HG03060 (cell line): ENCODE measurements around the gene SENP3.
A peak's percentile ranks its signal among the peaks of the same experiment; 100 is the strongest.

Source experiments
- ATAC-seq: cut with Tn5 transposase; IDR thresholded peaks from one replicate; pipeline ENCODE4 v1.9.1; 2021; ENCODE audit warnings: low read depth, moderate number of reproducible peaks; ENCODE audit not compliant: unreplicated experiment

SENP3 gene

GRCh38 chr17:7575481-7575883, 13.8 kb downstream of the SENP3 start:
- no peak for ATAC-seq

DNA sequence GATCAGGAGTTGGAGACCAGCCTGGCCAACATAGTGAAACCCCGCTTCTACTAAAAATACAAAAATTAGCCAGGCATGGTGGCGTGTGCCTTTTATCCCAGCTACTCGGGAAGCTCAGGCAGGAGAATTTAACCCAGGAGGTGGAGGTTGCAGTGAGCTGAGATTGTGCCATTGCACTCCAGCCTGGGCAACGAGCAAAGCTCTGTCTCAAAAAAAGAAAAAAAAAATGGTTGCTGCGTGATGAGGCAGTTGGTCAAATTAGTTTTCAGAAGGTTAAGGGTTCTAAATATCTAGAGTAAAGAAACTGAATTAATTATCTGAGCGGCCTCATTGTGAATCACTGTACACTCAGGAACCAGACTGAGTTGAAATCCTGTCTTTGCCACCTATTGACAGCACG, 14.2 kb downstream of the SENP3 start:
- ATAC-seq = no peak

- no peak for ATAC-seq
Measured at GRCh38 chr17:7576432-7576937, 14.8 kb downstream of the SENP3 start.

DNA sequence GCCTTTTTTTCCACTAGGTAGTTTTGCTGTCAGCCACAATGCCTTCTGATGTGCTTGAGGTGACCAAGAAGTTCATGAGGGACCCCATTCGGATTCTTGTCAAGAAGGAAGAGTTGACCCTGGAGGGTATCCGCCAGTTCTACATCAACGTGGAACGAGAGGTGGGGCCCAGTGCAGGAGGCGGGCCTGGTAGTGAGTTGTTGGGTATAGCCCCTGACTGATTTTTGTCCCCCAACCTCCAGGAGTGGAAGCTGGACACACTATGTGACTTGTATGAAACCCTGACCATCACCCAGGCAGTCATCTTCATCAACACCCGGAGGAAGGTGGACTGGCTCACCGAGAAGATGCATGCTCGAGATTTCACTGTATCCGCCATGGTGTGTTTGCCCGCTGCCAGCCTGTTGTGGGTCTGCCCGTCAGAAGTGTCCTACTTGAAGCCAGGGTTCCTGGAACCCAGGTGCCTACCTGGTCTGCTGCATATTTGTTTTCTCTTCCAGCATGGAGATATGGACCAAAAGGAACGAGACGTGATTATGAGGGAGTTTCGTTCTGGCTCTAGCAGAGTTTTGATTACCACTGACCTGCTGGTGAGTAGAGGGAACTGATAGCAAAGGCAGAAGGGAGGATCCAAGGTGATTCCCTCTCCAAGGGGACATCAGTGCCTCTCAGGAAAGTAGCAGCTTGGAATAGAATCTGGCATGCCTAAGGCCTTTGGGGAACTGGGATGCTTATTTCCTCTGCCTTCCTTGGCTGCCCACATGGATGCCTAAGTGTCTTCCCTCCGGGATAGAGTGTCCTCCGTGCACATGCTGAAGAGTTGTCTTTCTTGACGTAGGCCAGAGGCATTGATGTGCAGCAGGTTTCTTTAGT, 15.8 kb downstream of the SENP3 start:
- ATAC-seq = no peak

DNA sequence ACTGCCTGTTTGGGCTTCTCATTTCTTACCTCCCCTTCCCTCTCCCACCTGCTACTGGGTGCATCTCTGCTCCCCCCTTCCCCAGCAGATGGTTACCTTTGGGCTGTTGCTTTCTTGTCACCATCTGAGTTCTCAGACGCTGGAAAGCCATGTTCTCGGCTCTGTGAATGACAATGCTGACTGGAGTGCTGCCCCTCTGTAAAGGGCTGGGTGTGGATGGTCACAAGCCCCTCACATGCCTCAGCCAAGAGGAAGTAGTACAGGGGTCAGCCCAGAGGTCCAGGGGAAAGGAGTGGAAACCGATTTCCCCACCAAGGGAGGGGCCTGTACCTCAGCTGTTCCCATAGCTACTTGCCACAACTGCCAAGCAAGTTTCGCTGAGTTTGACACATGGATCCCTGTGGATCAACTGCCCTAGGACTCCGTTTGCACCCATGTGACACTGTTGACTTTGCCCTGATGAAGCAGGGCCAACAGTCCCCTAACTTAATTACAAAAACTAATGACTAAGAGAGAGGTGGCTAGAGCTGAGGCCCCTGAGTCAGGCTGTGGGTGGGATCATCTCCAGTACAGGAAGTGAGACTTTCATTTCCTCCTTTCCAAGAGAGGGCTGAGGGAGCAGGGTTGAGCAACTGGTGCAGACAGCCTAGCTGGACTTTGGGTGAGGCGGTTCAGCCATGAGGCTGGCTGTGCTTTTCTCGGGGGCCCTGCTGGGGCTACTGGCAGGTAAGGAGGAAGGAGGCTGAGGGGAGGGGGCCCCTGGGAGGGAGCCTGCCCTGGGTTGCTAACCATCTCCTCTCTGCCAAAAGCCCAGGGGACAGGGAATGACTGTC, 17.5 kb downstream of the SENP3 start, which contains the start of gene CD68:
Gene CD68 (plus strand): TSS at position 638 of the 833 bp plus-strand sequence. CDS start 40 bp downstream, at position 678.
- peak; percentile 30 for ATAC-seq

- no peak for ATAC-seq
Measured at GRCh38 chr17:7579834-7580603, 18.3 kb downstream of the SENP3 start.

DNA sequence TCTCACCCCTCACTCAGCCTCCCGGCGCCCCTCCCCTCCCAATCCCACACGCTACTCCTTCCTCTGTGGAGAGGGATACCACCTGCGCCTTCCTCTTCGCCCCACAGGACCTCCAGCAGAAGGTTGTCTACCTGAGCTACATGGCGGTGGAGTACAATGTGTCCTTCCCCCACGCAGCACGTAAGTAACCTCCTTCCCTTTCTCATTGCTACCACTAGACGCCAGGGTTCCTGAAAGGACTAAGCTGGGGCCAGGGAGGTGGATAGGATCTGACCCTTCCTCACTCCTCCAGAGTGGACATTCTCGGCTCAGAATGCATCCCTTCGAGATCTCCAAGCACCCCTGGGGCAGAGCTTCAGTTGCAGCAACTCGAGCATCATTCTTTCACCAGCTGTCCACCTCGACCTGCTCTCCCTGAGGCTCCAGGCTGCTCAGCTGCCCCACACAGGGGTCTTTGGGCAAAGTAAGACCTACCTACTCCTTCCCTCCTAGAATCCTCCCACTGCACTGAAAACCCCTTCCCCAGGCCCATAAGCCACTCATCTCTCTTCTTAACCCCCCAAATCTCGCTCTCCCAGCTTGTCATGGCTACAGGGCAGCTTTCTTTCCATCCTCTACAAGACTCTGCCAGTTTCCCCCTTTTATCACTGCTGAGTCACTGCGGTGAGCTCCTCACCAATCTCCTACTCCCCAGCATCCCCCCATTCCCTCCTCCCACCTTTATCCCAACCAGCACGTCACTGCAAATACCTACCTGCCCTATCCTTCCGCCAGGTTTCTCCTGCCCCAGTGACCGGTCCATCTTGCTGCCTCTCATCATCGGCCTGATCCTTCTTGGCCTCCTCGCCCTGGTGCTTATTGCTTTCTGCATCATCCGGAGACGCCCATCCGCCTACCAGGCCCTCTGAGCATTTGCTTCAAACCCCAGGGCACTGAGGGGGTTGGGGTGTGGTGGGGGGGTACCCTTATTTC, 19.2 kb downstream of the SENP3 start:
- no peak for ATAC-seq

- ATAC-seq = no peak
Measured at GRCh38 chr17:7582396-7583252, 20.9 kb downstream of the SENP3 start.

DNA sequence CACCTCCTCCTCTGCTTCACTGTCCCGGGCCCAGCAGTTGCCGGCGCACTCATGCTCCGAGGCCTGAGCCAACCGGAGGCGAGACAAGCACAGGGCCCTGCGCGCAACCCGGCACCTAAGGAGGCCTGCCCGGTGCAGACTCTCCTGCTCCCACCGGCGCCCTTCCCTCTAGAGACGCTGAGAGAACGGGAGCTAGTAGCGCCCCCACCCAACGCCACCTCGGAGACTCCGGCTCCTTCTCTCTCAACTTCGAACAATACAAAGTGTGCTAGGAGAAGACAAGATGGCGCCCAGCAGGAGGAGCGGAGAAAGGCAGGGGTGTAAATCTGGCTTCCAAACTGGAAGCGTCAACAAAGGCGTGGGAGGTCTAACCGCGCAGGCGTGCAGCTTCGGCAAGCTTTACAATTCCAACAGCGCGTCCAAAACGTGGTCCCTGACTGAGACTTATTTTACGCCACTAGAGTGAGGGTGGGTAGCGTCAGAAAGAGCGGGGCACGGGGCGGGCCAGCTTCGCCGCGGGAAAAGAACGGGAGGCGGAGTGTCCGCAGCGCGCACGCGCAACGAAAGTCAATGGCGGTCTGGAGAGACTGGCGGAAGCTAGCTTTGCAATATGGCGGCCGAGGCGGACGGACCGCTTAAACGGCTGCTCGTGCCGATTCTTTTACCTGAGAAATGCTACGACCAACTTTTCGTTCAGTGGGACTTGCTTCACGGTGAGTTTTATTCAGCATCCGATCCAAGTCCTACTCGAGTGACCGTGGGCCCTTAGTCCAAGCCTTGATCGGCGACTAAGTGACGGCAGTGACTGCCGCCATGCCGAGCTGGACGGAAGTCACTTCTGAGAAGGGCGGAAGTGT, 21.8 kb downstream of the SENP3 start, which contains the start of gene MPDU1:
Gene MPDU1 (plus strand): TSS at position 600 of the 857 bp plus-strand sequence. CDS start 11 bp downstream, at position 611.
- peak; percentile 50 for ATAC-seq

DNA sequence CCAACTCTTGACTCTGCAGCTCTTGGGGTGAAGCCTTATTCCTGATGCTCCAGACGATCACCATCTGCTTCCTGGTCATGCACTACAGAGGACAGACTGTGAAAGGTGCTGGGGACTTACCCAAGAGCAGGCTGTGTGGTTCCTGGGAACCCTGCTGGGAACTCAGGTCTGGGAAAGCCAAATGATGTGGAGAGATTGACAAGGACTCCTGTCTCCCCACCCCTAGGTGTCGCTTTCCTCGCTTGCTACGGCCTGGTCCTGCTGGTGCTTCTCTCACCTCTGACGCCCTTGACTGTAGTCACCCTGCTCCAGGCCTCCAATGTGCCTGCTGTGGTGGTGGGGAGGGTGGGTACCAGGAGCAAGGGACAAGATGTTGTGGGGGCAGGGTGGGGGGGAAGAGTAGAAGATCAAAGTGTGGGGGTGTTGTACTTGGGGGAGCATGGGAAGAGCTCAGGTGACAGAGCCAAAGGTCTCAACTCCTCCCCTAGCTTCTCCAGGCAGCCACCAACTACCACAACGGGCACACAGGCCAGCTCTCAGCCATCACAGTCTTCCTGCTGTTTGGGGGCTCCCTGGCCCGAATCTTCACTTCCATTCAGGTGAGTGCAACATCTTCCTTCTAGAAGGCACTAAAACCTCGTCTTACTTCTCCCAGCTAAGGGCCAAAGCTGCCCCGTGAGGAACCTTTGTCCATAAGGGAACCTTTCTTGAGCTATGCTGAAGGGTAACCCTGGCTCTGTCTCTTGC, 25.1 kb downstream of the SENP3 start:
- ATAC-seq = no peak

DNA sequence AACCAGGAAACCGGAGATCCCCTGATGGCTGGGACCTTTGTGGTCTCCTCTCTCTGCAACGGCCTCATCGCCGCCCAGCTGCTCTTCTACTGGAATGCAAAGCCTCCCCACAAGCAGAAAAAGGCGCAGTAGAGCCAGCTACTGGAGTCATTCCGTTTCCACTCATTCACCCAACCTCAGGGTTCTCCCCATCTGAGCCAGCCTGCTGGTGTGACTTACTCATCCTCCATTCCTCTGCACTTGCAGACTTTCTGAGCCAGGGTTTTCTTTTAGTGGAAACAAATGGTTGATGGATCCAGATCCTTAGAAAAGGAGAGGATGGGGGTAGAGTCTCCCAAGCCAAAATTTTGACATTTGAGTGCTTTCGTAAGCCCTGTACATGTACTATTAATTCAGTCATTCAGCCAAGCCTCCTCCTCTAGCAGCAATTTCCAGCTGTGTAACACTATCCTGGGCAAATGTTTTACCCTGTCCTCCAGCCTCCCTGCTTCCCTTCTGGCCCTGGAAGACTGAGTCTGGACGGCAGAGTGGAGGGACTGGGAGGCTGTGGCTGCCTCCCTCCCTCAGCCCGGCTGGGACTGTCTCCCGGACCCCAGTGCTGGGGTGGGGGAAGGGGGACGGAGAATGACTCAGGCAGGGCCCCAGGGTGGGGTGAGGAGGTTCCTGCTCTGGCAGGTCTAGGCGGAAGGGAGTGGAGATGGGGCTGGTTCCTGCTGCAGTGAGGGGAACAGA, 25.9 kb downstream of the SENP3 start:
- no peak for ATAC-seq

- no peak for ATAC-seq
Measured at GRCh38 chr17:7588553-7589203, 27.0 kb downstream of the SENP3 start.

GRCh38 chr17:7589204-7589868, 27.6 kb downstream of the SENP3 start:
- no peak for ATAC-seq

- ATAC-seq = no peak
Measured at GRCh38 chr17:7589891-7590691, 28.4 kb downstream of the SENP3 start, which contains the start of gene SOX15. Gene SOX15, minus strand, starts transcription at chr17:7590094. Its CDS starts 418 bp downstream, at chr17:7589676.
